ENCODE results near the gene ILDR1. TPM values are rescaled to one million over a fixed set of nuclear protein-coding genes. Genes with fewer than 3 reads are reported as not detected.

ILDR1 gene
- total RNA-seq, 1 experiment from 2014 or later, result 2.3 TPM

DNA sequence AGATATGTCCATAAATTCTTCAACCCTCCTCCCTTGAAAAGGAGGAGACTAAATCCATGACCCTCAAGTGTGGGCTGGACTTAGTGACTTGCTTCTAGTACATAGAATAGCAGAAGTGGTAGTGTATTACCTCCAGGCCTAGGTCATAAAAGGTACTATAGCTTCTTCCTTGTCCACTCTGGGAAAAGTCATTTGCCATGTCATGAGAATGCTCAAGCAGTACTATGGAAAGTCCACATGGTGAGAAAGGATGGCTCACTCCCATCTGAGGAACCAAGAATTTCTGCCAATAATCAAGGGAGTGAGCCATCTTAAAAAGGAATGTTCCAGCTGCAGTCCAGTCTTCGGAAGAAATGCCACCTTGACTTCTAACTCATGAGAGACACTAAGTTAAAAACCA, 10.5 kb upstream of the ILDR1 start:
- no peak for ATAC-seq
- H3K27me3 Mint-ChIP-seq (ENCODE audit: low read depth), result peaks cover 5% of the 10 kb centered on the region; the same call in 1 of the 2 replicates

GRCh38 chr3:122031123-122031468, 9.0 kb upstream of the ILDR1 start:
- H3K9me3 Mint-ChIP-seq, result peaks cover 26% of the 10 kb centered on the region
- TF ChIP-seq FOXP4 (CRISPR knock-in tag; IDR thresholded peaks at IDR 0.05), result no peak
- TF ChIP-seq SOX15 (CRISPR knock-in tag; IDR thresholded peaks at IDR 0.05), result no peak
- TF ChIP-seq TEAD4 (CRISPR knock-in tag; IDR thresholded peaks at IDR 0.05), result no peak
- TF ChIP-seq NR2C2 (CRISPR knock-in tag; IDR thresholded peaks at IDR 0.05), result no peak
- TF ChIP-seq RELA (CRISPR knock-in tag; IDR thresholded peaks at IDR 0.05; ENCODE audit: borderline replicate concordance), result no peak
- TF ChIP-seq, protein P1, sequence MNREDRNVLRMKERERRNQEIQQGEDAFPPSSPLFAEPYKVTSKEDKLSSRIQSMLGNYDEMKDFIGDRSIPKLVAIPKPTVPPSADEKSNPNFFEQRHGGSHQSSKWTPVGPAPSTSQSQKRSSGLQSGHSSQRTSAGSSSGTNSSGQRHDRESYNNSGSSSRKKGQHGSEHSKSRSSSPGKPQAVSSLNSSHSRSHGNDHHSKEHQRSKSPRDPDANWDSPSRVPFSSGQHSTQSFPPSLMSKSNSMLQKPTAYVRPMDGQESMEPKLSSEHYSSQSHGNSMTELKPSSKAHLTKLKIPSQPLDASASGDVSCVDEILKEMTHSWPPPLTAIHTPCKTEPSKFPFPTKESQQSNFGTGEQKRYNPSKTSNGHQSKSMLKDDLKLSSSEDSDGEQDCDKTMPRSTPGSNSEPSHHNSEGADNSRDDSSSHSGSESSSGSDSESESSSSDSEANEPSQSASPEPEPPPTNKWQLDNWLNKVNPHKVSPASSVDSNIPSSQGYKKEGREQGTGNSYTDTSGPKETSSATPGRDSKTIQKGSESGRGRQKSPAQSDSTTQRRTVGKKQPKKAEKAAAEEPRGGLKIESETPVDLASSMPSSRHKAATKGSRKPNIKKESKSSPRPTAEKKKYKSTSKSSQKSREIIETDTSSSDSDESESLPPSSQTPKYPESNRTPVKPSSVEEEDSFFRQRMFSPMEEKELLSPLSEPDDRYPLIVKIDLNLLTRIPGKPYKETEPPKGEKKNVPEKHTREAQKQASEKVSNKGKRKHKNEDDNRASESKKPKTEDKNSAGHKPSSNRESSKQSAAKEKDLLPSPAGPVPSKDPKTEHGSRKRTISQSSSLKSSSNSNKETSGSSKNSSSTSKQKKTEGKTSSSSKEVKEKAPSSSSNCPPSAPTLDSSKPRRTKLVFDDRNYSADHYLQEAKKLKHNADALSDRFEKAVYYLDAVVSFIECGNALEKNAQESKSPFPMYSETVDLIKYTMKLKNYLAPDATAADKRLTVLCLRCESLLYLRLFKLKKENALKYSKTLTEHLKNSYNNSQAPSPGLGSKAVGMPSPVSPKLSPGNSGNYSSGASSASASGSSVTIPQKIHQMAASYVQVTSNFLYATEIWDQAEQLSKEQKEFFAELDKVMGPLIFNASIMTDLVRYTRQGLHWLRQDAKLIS (CRISPR knock-in tag; IDR thresholded peaks at IDR 0.05; ENCODE audit: borderline replicate concordance), result no peak
- TF ChIP-seq AR (CRISPR knock-in tag; IDR thresholded peaks at IDR 0.05), result no peak
- no peak for TF ChIP-seq GTF2I (CRISPR knock-in tag; conservative IDR thresholded peaks at IDR 0.05)
- TF ChIP-seq MLX (CRISPR knock-in tag; IDR thresholded peaks at IDR 0.05), result no peak
- TF ChIP-seq ZNF532 (CRISPR knock-in tag; IDR thresholded peaks at IDR 0.05; ENCODE audit: borderline replicate concordance), result no peak
- ATAC-seq (no peak), DNase-seq (ENCODE audit: low spot score) (no peak)
- peaks cover 2% of the 10 kb centered on the region; the same call in 1 of the 2 replicates for H3K27me3 Mint-ChIP-seq (ENCODE audit: low read depth)
- CTCF ChIA-PET, result interaction anchor here (0.7 to 0.8 kb wide), 2 partner anchors 9 to 36 kb away, joined by 3 to 4 read pairs; partner anchors contain the start of gene ILDR1
- peaks cover 5% of the 10 kb centered on the region for H3K4me1 Mint-ChIP-seq
- no peak overlapping the region for H3K27ac Mint-ChIP-seq
- no peak overlapping the region for H3K4me3 Mint-ChIP-seq
- H3K36me3 Mint-ChIP-seq, result peaks cover 14% of the 10 kb centered on the region
- POLR2A ChIA-PET, result no interaction called here

More for the DNA sequence above, 10.5 kb upstream of the ILDR1 start:
- no peak for DNase-seq (ENCODE audit: low spot score)
- peaks cover 28% of the 10 kb centered on the region for H3K36me3 Mint-ChIP-seq
- H3K9me3 Mint-ChIP-seq, result peaks cover 39% of the 10 kb centered on the region
- POLR2A ChIA-PET, result no interaction called here
- TF ChIP-seq FOXK1 (CRISPR knock-in tag; IDR thresholded peaks at IDR 0.05) (no peak), MAX (CRISPR knock-in tag; IDR thresholded peaks at IDR 0.05) (no peak), NR1H2 (CRISPR knock-in tag; IDR thresholded peaks at IDR 0.05) (no peak), ZNF423 (CRISPR knock-in tag; IDR thresholded peaks at IDR 0.05) (no peak), ZNF396 (CRISPR knock-in tag; IDR thresholded peaks at IDR 0.05; ENCODE audit: borderline replicate concordance) (no peak), NR3C1 (CRISPR knock-in tag; conservative IDR thresholded peaks at IDR 0.05; ENCODE audit: low read depth) (no peak)
- TF ChIP-seq, protein P2, sequence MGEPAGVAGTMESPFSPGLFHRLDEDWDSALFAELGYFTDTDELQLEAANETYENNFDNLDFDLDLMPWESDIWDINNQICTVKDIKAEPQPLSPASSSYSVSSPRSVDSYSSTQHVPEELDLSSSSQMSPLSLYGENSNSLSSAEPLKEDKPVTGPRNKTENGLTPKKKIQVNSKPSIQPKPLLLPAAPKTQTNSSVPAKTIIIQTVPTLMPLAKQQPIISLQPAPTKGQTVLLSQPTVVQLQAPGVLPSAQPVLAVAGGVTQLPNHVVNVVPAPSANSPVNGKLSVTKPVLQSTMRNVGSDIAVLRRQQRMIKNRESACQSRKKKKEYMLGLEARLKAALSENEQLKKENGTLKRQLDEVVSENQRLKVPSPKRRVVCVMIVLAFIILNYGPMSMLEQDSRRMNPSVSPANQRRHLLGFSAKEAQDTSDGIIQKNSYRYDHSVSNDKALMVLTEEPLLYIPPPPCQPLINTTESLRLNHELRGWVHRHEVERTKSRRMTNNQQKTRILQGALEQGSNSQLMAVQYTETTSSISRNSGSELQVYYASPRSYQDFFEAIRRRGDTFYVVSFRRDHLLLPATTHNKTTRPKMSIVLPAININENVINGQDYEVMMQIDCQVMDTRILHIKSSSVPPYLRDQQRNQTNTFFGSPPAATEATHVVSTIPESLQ (CRISPR knock-in tag; IDR thresholded peaks at IDR 0.05), result no peak
- H3K4me3 Mint-ChIP-seq, result no peak overlapping the region
- H3K4me1 Mint-ChIP-seq, result peaks cover 5% of the 10 kb centered on the region
- CTCF ChIA-PET, result no interaction called here
- no peak overlapping the region for H3K27ac Mint-ChIP-seq

Measured in WTC11 (cell line).